GM19452 (cell line): Measurements from ENCODE around the gene ECEL1.
"Not testable (repeated sequence)": the region's sequence is repeated elsewhere in the genome, so short reads cannot be mapped to it uniquely, and the experiment has no call there.

ENCODE experiments used
- ATAC-seq: cut with Tn5 transposase; IDR thresholded peaks from one replicate; pipeline ENCODE4 v1.9.1; 2021; ENCODE audit not compliant: unreplicated experiment

Gene ECEL1

DNA sequence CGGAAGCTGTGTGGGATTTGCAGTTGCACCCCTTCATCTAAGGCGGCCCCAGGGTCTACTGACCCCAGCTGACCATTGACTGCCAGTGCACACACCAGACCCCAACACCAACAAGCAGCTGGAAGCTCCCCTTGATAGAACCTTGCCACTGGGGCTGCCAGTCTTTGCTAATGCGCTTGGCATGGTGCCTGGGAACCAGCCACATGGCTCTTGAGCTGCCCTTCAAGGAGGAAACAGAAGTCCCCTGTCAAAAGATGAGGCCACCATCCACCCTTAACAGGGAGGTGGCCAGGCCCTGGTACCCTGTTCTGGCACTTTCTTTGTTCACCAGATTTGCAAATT is 23.1 kb downstream of the ECEL1 start:
- ATAC-seq = no peak

DNA sequence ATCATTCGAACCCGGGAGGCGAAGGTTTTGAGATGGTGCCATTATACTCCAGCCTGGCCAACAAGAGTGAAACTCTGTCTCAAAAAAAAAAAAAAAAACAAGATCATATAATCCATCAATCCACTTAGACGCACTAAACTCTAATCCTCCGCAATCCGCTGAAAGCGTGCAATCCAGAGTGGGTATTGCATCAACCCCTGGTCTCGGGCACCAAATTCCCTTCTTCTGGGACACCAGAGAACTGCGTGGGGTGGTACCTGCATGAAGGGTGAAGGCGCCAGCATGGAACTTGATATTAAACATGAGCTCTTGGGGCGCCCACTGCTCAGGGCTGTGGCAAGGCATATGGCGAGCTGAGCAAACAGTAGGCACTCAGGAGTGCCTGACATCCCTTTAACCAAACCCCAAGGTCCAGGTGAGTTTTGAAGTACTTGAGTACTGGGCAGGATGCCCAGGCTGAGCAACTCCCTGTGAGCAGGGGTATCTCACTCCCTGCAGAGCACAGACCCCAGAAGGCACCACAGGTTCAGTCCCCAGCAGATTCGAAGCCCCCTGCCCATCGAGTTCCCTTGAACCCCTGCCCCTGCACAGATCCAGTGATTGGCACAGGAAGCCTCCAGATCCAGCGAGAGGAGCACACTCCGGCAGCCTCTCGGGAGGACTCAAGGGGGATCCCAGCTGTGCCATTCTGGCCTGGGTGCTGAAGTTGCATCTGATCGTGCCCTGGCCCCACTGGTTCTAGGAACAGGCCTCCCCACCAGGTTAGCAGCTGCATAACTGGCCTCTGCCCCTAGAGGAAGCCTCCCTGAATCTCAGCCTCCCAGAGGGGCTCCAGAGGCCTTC is 23.7 kb downstream of the ECEL1 start:
- no peak for ATAC-seq

DNA sequence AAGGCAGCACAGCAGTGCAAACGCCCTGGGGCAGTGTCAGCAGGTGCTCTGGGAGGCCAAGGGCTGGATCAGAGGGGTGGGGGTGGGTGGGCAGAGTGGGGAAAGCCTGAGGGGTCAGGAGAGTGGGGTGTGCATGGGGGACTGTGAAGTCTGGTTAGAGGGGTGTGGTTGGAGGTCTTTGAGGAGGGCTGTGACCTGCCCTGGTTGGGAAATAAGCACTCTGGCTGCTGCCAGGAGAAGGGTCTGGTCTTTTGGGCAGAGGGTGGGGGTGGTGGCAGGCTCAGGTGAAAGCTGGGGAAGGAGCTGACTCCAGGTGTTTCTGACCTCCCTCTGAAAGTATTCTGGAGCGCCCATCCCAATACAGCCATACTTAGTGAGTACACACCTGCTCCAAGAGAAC is 27.5 kb downstream of the ECEL1 start:
- ATAC-seq = no peak

DNA sequence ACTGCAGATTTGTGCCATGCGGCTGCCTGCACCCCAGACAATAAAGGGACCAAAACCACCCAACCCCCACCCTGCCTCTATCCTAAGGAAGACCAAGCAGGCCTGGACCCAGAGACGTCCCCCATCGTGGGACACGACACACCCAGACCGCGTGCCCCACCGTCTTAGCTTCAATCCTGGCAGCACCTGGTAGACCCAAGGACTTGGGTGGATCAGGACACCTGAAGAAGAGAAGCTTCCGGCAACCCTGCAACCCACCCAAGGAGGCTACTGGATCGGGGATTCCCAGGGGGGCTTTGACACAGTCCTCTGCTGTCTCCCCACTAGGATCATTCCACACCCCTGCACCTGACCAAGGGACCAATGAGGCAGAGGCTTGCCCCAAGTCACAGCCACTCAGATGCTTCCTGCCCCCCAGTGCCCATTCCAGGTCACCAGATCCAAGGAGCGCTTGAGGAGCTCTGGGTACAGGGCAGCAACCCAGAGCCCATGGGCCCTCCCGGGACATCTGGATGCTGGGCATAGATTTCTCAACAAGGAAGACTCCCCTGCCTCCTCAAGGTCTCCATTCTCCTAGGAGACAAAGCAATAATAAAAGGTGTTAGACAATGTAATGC is 28.1 kb downstream of the ECEL1 start:
- ATAC-seq = no peak

DNA sequence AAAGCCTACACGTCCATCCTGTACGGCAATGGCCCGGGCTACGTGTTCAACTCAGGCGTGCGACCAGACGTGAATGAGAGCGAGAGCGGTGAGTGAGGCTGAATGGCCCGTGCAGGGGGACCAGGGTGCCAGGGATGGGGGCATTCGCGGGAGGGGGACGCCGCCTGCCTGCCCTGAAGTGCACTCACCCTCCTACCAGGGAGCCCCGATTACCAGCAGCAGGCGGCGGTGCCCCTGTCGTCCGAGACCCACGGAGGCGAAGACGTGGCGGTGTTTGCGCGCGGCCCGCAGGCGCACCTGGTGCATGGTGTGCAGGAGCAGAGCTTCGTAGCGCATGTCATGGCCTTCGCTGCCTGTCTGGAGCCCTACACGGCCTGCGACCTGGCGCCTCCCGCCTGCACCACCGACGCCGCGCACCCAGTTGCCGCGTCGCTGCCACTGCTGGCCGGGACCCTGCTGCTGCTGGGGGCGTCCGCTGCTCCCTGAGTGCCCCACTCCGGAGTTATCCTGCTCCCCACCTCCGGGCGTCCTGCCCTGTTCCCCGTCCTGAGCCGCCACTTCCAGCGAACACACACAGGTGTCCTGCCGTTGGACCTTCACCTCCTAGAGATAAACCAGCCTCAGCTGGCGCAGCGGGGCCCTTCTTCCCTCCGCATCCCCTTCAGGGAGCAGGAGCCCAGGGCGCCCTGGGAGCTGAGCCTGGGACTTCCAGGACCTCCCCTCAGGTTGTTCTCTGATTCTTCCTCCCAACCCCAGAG is 28.8 kb downstream of the ECEL1 start:
- ATAC-seq = no peak

DNA sequence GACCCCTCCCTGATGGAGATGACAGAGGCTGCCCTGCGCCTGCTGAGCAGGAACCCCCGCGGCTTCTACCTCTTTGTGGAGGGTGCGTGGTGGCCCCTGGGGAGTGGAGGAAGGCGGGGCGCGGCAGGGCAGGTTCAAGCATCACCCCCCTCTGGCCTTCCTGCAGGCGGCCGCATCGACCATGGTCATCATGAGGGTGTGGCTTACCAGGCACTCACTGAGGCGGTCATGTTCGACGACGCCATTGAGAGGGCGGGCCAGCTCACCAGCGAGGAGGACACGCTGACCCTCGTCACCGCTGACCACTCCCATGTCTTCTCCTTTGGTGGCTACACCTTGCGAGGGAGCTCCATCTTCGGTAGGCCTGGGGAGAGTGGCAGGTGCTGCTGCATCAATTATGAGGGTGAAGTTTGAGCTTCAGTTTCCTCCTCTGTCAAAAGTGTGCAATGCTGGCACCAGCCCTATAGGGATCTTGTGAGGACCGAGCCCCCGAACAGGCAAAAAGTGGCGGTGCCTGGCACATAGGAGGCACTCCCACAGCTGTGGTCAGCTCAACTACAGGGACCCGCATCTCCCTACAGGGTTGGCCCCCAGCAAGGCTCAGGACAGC is 29.5 kb downstream of the ECEL1 start:
- no peak for ATAC-seq

DNA sequence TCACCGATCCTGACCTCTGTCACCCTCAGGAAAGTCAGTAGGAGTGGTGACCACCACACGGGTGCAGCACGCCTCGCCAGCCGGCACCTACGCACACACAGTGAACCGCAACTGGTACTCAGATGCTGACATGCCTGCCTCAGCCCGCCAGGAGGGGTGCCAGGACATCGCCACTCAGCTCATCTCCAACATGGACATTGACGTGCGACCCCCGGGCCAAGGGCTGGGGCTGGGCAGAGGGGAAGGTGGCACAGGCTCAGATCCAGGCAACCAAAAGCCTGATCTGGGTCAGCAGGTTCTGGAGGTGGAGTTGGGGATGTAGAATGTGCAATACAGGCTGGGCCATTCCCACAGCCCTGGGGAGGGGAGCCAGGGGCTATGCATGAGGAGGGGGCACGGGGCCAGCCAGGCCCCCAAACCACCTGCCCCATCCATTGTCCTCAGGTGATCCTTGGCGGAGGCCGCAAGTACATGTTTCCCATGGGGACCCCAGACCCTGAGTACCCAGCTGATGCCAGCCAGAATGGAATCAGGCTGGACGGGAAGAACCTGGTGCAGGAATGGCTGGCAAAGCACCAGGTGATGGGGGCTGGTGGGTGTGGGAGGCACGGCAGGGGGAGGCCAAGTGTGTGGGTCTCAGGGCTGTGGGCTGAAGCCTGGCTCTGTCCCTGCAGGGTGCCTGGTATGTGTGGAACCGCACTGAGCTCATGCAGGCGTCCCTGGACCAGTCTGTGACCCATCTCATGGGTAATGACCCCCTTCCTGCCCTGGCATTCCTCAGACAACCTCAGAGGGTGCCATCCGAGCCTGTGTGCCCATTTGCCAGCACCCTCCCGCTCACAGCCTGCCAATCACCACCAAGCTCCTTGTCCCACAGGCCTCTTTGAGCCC is 30.3 kb downstream of the ECEL1 start:
- no peak for ATAC-seq

DNA sequence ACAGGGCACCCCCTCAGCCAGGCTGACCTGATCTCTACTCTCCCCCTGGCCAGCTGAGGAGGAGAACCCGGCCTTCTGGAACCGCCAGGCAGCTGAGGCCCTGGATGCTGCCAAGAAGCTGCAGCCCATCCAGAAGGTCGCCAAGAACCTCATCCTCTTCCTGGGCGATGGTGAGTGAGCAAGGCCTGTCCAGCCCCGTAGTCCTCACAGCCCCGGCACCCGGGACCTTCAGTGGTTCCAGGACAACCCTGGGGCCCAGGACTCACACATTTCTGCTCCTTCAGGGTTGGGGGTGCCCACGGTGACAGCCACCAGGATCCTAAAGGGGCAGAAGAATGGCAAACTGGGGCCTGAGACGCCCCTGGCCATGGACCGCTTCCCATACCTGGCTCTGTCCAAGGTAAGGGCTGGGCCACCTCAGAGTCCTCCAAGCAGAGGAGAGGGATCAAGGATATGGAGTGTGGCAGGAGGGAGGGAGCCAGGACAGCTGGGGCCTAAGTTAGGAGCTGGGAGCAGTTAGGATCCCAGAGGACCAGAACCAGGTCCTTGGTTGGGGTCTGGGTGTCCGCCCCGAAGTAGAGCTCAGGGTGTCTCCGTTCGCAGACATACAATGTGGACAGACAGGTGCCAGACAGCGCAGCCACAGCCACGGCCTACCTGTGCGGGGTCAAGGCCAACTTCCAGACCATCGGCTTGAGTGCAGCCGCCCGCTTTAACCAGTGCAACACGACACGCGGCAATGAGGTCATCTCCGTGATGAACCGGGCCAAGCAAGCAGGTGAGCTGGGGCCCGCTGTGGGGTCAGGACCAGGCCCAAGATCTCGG is 31.1 kb downstream of the ECEL1 start:
- no peak for ATAC-seq

DNA sequence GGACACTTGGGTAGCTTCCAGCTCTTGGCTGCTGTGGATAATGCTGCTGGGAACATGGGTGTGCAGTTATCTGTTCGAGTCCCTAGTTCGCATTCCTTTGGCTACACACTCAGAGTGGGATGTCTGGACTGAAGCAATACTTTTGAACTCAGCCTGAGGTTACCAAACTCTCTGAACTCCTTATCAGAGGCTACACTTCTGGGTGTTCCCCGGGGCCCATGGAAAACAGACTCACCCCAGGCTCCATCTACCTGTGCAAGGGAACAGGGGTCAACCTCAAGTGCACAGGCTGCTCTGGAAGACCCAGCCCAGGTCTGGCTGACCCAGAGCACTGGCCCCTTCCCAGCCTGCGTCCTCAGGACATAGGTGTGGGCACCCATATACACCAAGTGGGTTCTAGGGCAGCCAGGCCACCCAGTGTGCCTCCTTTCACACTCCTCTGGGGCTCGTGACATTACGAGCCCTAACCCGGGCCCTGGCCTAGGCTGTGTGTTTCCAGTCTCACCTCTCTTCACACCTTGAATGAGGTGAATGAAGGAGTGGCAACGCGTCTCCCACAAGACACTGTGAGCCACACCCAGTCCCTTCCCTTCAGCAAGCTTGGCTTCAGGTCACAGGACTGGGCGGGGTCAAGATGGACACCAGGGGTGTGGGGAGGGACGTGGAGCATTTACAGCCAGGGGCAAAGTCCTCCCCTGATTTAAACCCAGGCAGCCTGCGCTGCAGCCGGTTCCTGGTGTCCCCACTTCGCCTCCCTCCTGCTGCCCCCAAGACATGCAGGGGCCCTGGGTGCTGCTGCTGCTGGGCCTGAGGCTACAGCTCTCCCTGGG is 32.0 kb downstream of the ECEL1 start, which contains the start of gene ALPI:
TSS of gene ALPI (plus strand) at position 728 of the 830 bp plus-strand sequence. CDS start at position 775, 47 bp downstream.
- ATAC-seq = no peak

GRCh38 chr2:232454630-232455029 is 33.0 kb downstream of the ECEL1 start:
- ATAC-seq = no peak

DNA sequence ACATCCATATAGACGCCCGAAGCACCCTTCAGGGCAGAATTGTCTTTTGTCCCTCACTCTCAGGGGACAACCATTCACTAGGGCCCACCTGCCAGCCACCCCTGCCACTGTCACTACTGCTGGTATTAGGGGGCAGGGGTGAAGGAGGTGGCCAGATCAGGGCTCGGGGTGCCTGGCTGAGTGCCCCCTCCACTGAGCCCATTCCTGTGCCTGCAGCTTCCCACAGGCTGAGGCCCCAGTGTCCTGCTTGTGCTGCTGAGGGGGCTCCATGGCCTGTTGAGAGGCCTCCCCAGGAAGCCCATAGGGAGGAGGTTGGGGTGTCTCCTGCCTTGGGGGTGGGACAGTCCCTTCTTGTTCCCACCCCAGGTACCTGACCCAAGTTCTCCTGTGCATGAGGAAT is 36.0 kb downstream of the ECEL1 start:
- ATAC-seq = not testable (repeated sequence)

GRCh38 chr2:232449964-232450363 is 37.7 kb downstream of the ECEL1 start:
- no peak for ATAC-seq

DNA sequence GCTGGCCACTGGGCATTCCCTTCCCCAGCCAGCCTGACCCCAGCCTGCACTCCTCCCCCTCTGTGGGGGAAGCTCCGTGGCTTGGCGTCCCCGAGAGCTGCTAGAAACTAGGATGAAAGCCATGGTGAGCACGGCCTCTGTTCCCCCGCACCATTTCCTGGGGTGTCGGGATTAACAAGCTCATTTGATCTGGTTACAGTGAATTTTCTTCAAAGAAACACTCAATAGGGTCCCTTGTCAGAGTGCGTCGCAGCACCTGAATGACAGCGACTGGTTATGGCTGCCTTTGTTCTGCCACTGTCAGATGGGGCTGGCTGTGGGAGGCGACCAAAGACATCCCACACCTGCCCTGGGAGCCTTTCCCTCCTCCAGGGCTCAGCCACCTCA is 39.3 kb downstream of the ECEL1 start:
- ATAC-seq = no peak

GRCh38 chr2:232447638-232448303 is 39.9 kb downstream of the ECEL1 start:
- no peak for ATAC-seq

DNA sequence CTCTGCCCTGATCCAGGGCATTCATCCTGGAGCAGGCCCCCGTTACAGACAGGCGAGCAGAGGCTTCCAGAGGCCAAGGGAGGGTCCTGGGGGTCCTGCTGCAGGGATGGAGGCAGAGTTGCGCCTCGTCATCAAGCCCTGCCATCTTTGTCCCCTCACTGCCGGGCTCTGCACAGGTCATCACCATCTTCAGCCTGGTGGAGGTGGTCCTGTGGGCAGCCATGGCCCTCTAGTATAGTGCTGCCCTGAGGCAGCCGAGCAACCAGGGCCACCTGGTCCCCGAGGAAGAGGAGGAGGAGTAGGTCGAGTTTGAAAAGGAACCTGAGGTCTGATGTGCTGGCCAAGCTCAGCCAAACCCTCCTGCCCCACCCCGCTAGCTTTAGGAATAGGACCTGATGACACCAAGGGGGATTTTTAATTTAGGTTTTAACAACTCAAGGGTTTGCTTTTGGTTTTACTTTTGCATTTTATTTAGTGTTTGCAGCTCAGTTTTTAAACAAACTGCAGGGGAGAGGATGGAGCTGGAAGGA is 40.5 kb downstream of the ECEL1 start:
- no peak for ATAC-seq

GRCh38 chr2:232446266-232446777 is 41.3 kb downstream of the ECEL1 start:
- not testable (repeated sequence) for ATAC-seq

DNA sequence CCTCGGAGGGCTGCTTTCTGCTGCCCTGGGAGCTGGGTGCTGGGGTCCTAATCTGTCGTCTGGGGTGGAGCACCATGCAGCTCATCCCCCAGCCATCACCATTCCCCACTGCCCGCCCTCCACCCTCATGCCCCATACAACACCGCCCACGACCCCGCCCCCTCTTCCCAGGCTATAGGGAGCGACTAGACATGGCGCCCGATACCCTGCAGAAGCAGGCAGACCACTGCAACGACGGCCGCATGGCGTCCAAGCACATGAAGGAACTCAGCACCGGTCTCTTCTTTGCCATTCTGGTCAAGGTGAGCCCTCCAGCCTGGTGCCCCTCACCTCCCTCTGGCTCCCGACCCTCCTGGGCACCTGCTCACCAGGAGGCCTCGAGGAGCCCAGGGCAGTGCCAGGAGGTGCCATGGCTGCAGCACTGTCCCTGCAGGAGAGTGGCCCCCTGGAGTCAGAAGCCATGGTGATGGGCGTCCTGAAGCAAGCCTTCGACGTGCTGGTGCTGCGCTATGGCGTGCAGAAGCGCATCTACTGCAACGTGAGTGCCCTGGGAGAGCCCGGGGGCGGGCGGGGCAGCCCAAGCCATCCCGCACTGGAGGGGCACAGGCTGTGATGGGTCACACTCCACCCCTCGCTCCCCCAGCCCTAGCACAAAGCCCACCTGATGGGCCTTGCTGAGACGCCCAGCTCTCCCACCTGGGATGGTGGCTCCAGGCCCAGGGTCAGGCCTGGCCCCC is 42.3 kb downstream of the ECEL1 start:
- ATAC-seq = not testable (repeated sequence)
